ENCODE data around the gene CSNK1D.
"Not testable (repeated sequence)": the region's sequence is repeated elsewhere in the genome, so short reads cannot be mapped to it uniquely, and the experiment has no call there.

The CSNK1D gene

DNA sequence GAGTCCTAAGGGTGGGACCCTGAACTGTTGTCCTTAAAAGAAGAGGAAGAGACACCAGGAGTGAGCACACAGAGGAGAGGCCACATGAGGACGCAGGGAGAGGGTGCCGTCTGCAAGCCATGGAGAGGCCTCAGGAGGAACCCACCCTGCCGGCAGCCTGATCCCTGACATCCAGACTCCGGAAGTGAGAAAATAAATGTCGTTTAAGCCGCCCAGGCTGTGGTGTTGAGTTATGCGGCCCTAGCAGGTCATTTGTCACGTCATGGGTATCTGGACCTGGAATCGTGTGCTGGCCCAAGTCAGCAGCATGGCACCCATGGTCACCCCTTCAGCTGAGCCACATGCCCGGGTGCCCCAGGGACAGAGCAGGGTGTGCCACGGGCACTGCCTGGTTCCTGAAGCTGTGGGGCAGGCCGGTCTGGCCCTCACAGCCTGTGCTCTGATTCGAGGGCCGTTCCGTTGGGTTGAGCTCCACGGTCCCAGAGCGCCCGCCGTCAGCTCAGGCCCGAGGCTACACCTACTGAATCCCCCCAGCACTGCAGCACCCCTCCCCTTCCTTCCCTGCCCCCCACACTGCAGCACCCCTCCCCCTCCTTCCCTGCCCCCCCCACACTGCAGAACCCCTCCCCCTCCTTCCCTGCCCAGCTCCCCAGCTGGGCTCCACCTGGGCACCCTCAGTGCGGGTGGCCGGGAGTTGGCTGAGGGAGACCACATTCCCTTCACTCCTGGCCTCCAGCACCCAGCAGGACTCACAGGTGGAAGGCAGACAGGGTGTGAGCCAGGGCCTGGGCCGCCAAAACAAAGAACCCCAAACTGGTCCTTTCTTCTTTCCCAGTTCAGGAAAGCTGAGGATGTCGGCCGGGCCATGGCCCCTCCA, 58.2 kb downstream of the CSNK1D start:
- DNase-seq (ENCODE audit: low read depth in 2 of 2) = no peak

DNA sequence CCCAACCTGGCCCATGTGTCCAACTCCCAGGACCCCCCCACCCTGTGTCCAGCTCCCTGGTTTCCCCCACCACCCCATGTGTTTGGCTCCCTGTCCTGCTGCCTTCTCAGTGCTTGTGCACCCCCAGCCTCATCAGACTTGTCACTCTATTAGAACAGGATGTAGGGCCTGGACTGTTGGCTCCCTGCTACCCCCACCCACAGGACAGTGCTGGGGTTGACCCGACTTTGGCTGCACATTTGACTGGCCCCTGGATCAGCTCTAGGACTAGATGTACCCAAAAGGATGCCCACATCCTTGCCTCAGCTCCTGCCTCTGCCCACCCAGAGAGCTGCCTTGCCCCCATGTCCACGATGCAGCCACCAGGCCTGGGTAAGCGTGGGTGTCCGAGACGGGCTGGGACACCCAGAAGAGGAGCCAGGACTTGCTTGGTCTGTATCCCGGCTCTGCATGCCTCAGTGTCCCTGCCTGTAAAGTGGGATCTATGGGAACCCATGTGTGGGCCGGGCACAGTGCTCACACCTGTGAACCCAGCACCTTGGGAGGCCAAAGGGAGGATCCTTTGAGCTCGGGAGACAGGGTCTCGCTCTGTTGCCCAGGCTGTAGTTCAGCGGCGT, 59.4 kb downstream of the CSNK1D start:
- DNase-seq (ENCODE audit: low read depth in 2 of 2) = no peak

DNA sequence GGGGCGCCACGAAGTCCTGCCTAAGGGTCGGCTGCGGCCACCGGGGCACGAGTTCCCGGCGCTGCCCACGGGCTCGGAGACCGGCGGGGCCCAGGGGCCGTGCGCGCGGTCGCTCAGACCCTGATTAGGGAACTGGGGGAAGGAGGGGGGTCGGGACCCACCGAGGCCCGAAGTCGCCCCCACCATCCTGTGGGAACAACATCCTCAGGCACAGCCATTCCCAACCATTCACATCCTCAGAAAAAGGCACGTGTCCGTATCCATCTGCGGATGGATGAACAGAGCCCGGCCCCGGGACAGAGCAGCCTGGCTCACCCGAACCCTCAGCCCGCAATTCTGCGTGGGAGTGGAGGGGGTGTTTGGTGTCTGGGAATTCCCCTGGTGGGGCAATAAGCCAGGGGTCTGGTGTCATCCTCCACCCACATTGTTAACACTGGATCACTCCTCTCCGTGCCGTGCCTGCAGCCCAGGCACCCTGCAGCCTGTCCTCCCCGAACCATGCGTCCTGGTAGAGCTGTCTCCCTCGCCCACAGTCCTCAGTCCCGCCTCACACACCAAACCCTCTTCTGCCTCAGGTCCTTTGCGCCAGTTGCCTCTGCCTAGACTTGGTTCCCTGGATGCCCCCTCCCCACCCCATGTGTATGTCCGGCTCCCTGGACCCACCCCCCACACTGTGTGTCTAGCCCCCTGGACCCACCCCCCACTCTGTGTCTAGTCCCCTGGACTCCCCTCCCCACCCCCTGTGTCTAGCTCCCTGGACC, 60.1 kb downstream of the CSNK1D start:
- DNase-seq (ENCODE audit: low read depth in 2 of 2) = peak in 1 of 2 donors; percentile 61

DNA sequence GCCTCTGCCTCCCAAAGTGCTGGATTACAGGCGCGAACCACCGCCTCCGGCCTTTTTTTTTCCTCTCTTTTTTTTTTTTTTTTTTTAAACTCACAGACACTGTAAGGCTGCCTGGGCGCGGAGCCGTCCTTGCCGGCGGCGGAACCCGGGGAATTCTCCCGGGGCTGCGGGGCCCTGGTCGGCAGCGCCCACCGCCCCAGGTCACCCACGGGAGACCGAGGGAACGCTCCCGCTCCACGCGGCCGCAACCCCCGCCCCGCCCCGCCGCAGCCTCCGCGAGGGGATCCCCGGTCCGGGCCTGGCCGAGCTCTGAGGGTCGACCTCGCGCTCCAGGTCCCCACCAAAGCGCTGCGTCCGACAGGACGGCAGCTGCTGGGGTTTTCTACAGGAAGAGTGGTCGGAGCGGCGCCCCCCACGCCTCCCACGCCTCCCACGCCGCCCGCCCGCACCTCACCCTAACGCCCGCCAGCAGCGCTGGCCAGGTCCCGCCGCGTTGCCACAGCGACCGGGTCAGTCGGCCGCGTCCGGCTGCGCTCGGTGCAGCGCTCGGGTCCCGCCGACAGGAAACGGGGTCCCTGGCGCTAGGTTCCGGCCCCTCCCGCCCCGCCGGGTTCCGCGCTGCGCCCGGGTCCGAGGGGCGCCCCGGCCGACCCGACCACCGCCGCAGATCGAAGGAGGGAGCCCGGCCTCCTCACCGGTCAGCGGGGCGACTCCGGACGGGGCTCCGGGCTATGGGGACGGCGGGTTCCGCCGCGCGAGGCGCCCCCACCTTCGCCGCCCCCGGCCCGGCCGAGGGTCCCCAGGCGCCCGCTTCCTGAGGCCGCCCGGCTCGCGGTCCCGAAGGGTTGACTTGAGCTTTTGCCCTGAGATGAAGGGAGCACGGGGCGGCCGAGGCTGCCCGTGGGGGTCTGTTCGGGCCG, 60.9 kb downstream of the CSNK1D start, which contains the start of gene CCDC57:
CCDC57 (minus strand) TSS at position 512 of the 920 bp plus-strand sequence. CDS start 10,898 bp downstream, outside the sequence.
- DNase-seq (ENCODE audit: low read depth in 2 of 2) = peak; percentile 67 to 76

DNA sequence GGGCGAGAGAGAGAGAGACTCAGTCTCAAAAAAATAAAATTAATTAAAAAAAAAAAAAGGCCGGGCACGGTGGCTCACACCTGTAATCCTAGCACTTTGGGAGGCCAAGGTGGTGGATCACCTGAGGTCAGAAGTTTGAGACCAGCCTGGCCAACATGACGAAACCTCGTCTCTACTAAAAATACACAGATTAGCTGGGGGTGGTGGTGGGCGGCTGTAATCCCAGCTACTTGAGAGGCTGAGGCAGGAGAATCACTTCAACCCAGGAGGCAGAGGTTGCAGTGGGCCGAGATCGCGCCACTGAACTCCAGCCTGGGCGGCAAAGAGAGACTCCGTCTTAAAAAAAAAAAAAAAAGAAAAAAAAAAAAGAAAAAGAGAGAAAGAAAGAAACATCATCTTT, 62.8 kb downstream of the CSNK1D start:
- not testable (repeated sequence) for DNase-seq (ENCODE audit: low read depth in 2 of 2)

DNA sequence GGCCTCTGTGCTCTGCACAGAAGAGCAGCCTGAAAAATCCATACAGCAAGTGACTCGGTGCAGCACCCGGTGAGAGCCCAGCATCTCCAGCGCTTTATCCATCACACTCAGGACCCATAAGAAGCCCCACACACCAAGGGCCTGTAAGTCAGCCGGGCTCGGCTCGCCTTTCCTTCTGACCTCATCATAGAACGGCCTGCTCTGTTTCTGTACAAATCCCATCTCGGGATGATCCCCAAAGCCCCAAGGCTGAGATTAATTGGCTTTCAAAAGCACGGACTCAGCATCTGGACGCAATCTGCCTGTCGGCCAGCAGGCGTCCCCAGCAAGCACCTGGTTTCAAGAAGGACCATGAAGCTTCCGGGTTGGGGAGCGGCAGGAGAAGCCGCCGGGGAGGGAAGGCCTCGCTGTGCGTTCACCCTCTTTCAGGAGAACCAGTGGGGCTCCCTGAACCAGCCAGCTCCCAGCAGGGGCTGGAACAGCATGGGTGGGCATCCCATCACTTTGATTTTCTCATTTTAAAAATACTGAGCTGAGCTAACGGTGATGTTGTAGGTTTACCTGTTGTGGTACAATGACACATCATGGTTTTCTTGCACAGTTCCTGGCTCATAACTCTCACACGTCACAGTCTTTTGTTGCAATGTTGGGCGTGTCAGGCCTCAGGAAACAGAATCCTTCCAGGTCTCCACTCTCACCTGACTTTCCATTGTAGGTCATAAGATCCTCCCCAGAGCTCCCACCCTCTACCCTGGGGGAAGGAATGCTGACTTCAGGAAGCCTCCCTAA, 67.6 kb downstream of the CSNK1D start:
- peak; percentile 64 to 71 for DNase-seq (ENCODE audit: low read depth in 2 of 2)

DNA sequence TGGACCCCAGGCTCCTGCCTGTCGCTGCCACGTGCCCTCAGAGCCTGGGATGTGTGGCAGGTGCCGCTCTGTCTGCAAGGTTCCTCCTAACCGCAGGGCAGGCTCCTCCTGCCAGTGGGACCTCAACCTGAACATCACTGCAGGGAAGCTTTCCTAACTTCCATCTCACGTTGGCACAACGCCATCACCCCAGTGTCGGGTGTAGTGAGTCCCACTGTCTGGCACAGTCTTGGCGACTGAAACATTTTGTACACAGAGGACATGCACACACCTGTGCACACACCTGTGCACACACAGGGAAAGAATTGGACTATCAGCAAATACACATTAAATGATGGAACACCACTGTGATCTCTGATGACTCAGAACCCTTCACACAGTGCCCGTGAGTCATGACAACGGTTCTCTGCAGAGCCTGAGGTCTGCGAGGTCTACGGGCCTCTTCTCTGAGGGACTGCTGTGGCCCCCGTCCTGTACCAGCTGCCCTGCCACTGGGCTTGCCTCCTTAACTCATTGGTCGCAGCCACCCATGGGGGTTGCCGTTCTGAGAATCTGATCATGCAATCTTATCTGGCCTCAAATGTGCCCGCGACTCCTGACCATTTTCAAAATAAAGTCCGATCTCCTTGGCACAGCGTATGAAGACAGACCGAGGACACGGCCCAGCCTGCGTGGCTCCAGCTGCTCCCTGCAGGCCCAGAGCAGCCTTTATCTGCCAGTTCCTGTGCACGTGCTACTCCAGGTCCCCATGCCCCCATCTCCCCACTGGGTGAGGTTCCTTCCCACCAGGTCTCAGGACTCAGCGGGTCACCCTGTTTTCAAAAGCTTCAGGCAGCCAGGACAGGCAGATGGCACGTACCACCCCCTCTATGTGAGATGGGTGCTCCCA, 68.4 kb downstream of the CSNK1D start:
- no peak for DNase-seq (ENCODE audit: low read depth in 2 of 2)

DNA sequence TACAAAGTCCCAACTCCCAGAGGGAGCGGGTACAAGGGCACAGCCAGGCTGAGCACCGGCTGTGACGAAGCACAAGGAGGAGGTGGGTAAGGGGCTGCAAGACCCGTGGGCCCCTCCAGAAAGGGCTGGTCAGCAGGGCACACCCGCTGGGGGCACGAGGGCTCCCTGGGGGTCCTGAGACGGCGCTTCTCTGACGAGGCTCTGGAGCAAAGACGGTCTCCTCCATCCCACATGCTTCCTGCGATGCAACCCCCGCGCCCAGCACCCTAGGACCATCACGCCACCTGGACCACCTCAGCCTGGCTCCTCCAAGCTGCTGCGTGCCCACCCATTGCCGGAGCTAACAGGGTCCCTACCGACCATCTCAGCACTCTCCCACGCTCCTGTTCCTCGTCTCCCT, 69.6 kb downstream of the CSNK1D start:
- DNase-seq (ENCODE audit: low read depth in 2 of 2) = no peak

DNA sequence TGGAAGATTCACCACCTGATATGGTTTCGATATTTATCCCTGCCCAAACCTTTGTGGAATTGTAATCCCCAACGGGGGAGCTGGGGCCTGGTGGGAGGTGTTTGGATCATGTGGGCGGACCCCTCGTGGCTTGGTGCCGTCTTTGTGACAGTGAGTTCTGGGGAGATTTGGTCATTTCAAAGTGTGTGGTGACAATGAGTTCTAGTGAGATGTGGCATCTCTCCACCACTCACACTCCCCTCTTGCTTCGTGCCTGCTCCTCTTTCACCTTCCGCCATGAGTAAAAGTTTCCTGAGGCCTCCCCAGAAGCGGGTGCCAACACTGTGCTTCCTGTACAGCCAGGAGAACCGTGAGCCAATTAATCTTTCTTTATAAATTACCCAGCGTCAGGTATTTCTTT, 70.5 kb downstream of the CSNK1D start:
- DNase-seq (ENCODE audit: low read depth in 2 of 2) = no peak

DNA sequence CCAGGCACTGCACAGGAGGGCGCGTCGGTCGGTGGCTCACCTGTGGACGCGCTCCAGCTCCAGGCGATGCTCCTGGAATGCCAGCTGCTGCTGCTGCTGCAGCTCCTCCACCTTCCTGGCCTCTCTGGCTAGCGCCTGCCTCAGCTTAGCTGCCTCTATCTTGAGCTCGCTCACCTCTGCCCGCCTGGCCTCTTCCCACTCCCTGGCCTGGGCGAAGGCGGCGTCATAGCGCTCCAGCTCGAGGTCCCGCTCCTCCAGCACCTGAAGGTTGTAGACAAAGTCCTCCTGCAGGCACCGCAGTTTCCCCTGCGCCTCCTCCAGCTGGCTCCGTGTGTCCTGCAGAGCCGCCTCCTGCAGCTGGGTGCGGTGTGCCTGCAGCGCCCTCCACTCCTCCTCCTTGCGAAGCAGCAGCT, 72.0 kb downstream of the CSNK1D start:
- DNase-seq (ENCODE audit: low read depth in 2 of 2) = no peak

DNA sequence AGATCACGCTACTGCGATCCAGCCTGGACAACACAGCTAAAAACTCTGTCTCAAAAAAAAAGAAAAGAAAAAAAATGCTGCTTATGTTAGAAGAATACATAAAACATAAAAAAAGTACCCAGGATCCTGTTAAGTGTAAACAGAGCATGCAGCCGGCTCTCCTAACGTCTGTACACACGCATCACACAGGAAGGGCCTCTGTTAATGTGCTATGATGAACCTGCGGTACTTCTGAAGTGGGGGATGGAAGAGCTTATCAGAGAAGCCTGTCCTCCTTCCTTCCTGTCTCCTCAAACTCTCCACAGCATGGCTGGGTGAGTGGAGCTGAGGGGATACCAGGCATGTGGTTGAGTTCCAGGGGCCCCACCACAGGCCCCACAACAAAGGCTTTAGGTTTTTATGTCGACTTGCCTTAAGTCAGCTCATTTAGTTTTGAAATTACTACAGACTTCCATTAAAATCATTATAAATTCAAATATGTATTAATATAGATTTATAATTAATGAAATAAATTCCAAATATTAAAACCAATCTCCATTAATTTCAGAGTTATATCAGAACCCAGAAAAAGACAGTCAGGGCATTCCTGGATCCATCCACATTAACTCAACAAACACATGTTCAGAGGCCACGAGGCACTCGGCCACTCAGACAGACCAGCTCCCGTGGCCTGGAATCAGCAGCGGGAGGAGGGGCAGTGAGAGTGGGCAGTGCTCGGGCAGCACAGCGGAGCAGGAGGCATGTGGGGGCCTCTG, 72.6 kb downstream of the CSNK1D start:
- peak in 1 of 2 donors; percentile 56 for DNase-seq (ENCODE audit: low read depth in 2 of 2)

DNA sequence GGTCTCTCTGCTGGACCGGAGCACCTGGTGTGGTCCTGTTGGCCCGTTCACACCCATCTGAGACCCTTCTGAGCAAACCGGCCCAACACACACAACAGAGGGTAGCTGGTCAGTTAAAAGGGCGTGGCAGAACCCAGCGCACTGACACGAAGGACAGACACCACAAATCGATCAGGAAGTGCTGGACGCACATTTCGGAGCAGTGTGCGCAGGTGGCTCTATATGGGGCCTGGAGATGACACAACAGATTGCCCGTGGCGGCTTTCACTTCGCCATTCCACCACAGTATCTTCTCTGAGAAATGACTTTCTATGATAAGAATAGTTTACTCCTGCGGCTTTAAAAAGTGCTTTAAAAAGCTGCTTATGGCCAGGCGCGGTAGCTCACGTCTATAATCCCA, 73.4 kb downstream of the CSNK1D start:
- no peak for DNase-seq (ENCODE audit: low read depth in 2 of 2)

DNA sequence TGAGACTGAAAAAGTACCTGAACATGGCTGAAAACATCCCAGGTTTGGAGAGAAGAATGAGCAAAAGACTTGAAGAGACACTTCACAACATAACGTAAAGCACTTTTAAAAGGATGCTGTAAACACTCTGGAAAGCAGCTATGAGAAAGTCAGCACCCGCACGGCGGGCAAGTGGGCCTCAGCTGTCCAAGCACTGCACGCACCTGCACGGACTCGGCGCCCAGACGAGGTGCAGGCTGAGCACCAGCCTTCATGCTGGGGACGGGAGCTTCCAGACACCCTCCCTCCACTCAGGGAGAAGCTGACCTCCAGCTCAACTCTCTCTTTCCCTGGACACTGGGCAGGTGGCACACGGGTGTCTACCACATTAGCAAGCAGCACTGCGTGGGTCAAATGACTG, 74.0 kb downstream of the CSNK1D start:
- no peak for DNase-seq (ENCODE audit: low read depth in 2 of 2)

DNA sequence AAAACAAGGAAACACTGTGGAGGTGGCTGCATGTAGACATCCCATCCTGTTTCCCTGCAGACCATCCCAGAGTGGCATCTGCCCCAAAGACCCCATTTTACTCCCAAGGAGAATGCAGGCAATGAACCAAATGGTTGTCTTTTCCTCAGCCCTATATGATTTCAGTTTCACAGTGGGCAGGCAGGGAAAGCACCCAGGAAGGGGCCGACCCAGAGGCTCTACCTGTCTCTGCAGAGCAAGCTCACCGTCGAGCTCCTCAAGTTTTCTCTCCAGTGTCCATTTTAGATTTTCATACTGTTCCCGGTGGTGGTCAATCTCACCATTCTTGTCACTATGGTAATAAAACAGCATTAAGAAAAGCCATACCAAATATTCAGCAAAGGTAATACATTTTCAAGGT, 75.4 kb downstream of the CSNK1D start:
- no peak for DNase-seq (ENCODE audit: low read depth in 2 of 2)

DNA sequence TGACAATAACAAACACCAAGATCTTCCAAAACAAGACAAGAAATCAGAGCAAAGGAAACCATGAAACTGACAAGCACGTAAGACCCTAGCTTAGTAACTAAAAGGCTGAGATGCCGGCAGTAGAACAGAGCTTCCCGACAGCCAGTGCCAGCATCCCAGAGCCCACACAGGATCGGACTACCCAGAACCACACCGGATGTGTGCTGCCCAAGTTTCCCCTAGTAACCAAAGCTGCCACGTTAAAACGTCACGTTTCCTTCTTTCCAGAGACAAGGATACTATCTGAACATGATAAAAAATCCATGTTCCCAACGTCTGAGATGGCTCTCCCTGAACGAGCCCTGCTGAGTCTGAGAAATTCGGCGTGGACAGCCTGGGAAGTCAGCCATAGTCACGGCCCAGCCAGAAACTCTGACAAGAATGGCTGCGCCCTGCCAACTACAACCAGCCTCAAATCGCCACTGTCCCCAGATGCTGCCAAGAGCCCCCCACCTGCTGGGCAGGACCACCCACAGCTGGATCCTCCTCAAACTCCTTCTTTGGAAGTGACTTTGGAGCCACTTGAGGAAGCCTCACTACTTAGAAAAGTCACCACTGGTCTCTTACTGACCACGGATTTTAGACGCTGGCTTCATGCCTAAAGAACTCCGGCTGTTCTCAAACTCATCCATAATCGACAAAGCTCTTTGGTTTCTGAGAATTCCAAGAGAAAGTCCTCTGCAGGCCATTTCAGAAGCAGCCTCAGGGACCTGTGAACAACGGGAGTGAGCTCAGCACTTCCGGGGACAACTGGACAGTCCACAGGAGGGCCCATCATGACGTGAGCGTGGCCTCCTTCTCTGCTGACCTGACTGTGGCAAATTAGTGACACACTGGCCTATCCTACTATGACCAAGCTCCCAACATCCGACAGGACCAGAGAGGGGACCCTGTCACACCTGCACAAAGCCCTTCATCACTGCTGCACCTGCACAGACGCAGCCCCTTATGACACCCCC, 77.5 kb downstream of the CSNK1D start:
- no peak for DNase-seq (ENCODE audit: low read depth in 2 of 2)

DNA sequence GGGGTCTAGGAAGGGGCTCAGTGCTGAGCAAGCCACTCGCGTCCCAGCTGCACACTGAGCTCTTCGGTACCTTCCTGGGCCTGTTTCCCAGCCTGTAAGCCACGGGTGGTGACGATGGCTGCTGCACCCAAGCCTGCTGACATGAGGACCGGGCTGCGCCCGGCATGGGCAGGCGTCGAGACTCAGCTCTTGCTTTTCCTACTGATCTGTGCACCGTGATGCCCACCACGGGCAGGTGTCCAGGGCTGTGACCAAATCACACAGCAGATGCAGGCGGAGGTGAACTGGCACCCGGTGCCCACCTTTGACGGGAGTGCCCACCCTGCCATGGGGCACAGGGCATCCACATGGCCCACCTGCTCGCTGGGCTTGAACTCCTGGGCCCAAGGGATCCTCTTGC, 78.7 kb downstream of the CSNK1D start:
- no peak for DNase-seq (ENCODE audit: low read depth in 2 of 2)

DNA sequence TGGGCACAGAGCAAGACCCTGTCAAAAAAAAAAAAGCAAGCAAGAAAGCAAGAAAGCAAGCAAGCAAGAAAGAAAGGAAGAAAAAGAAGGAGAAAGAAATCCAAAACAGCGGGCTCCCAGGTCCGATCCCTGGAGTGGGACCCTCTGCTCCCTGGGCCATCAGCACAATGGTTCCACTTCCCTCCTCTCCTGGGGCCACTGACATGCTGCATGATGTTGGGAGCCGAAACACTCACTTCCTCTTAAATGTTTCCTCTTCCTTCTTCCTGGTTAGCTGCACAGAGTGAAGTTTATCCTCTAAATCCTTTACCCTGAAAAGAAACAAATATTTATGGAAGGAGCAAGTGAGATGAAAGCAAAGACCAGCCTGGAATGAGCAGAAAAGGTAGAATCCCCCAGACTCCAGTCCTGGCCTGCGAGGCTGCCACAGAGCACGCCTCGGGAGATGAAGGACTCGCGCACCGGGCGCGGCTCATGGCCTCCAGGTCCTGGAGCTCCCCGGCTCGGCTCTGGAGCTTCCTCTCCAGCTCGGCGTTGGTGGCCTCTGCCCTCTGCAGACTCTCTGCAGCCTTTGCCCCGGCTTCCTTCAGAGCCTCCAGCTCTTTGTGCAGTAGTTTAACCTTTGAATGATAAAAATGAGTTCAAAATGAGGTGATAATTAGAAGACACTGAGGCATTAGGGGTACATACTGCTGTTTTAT, 79.8 kb downstream of the CSNK1D start:
- DNase-seq (ENCODE audit: low read depth in 2 of 2) = no peak
